Testis (tissue), 2 donors: ENCODE results near the gene CCDC154.

Experiments used
- CTCF ChIP-seq, 3 experiments: fragments of 450-650 bp in 2 of 3; fragments of 200-600 bp in 1 of 3; sonication (generic) in 1 of 3; IDR thresholded peaks; one replicate each; pipeline ENCODE4 v1.5.1; 2016 to 2019; ENCODE audit warnings: antibody characterized with exemption in 3 of 3, mild to moderate bottlenecking in 2 of 3, moderate library complexity in 1 of 3
- POLR2A ChIP-seq: fragments of 450-650 bp; IDR thresholded peaks from one replicate; pipeline ENCODE4 v1.6.1; 2017; ENCODE audit warnings: antibody characterized with exemption, mild to moderate bottlenecking, moderate library complexity

- TF ChIP-seq CTCF (IDR thresholded peaks at IDR 0.05), result no peak
- TF ChIP-seq POLR2A, result no peak
These were observed 4.3 kb upstream of the CCDC154 start for GRCh38 chr16:1448536-1449116.
